ENCODE measurements around the gene PLXND1.
"Not testable (repeated sequence)": the region's sequence is repeated elsewhere in the genome, so short reads cannot be mapped to it uniquely, and the experiment has no call there.

Gene PLXND1

GRCh38 chr3:129554356-129555152 is 51.9 kb downstream of the PLXND1 start:
- peaks cover 32% of the 10 kb centered on the region for H3K4me1 ChIP-seq (ENCODE audit: control insufficient read depth, insufficient read depth, low read length)
- no peak overlapping the region for H3K27ac ChIP-seq (ENCODE audit: low read length)
- no peak overlapping the region for H3K4me3 ChIP-seq (ENCODE audit: low read length in 2 of 2)
- no peaks in the 10 kb centered on the region for H3K9me3 ChIP-seq (ENCODE audit: control insufficient read depth in 2 of 2, low read length in 2 of 2)
- peaks cover 0 to 7% of the 10 kb centered on the region in 2 donors for H3K36me3 ChIP-seq (ENCODE audit: control insufficient read depth in 2 of 2, insufficient read depth in 2 of 2, low read length in 2 of 2)
- H3K27me3 ChIP-seq (ENCODE audit: control insufficient read depth in 1 of 2, insufficient read depth in 2 of 2, low read length in 2 of 2): no peaks in the 10 kb centered on the region
- H3K9ac ChIP-seq (ENCODE audit: low read length in 2 of 2): no peak overlapping the region

GRCh38 chr3:129553719-129554118 is 52.8 kb downstream of the PLXND1 start:
- peaks cover 25% of the 10 kb centered on the region for H3K4me1 ChIP-seq (ENCODE audit: control insufficient read depth, insufficient read depth, low read length)
- no peak overlapping the region for H3K9ac ChIP-seq (ENCODE audit: low read length in 2 of 2)
- no peak overlapping the region for H3K27ac ChIP-seq (ENCODE audit: low read length)
- no peak overlapping the region for H3K4me3 ChIP-seq (ENCODE audit: low read length in 2 of 2)
- no peaks in the 10 kb centered on the region for H3K9me3 ChIP-seq (ENCODE audit: control insufficient read depth in 2 of 2, low read length in 2 of 2)
- peaks cover 0 to 4% of the 10 kb centered on the region in 2 donors for H3K36me3 ChIP-seq (ENCODE audit: control insufficient read depth in 2 of 2, insufficient read depth in 2 of 2, low read length in 2 of 2)
- H3K27me3 ChIP-seq (ENCODE audit: control insufficient read depth in 1 of 2, insufficient read depth in 2 of 2, low read length in 2 of 2): no peaks in the 10 kb centered on the region

- Histone ChIP-seq H3K4me1 (ENCODE audit: control insufficient read depth, insufficient read depth, low read length) (peaks cover 20% of the 10 kb centered on the region), H3K9ac (ENCODE audit: low read length in 2 of 2) (no peak overlapping the region), H3K36me3 (ENCODE audit: control insufficient read depth in 2 of 2, insufficient read depth in 2 of 2, low read length in 2 of 2) (peaks cover 0 to 4% of the 10 kb centered on the region in 2 donors), H3K9me3 (ENCODE audit: control insufficient read depth in 2 of 2, low read length in 2 of 2) (no peaks in the 10 kb centered on the region), H3K27me3 (ENCODE audit: control insufficient read depth in 1 of 2, insufficient read depth in 2 of 2, low read length in 2 of 2) (no peaks in the 10 kb centered on the region), H3K27ac (ENCODE audit: low read length) (no peak overlapping the region), H3K4me3 (ENCODE audit: low read length in 2 of 2) (no peak overlapping the region)
Observed at GRCh38 chr3:129553171-129553570, 53.3 kb downstream of the PLXND1 start.

- H3K27me3 ChIP-seq (ENCODE audit: control insufficient read depth in 1 of 2, insufficient read depth in 2 of 2, low read length in 2 of 2): no peaks in the 10 kb centered on the region
- no peaks in the 10 kb centered on the region for H3K9me3 ChIP-seq (ENCODE audit: control insufficient read depth in 2 of 2, low read length in 2 of 2)
- peaks cover 0 to under 1% of the 10 kb centered on the region in 2 donors for H3K36me3 ChIP-seq (ENCODE audit: control insufficient read depth in 2 of 2, insufficient read depth in 2 of 2, low read length in 2 of 2)
- peaks cover 14% of the 10 kb centered on the region for H3K4me1 ChIP-seq (ENCODE audit: control insufficient read depth, insufficient read depth, low read length)
- no peak overlapping the region for H3K27ac ChIP-seq (ENCODE audit: low read length)
- H3K4me3 ChIP-seq (ENCODE audit: low read length in 2 of 2): no peak overlapping the region
- no peak overlapping the region for H3K9ac ChIP-seq (ENCODE audit: low read length in 2 of 2)
Observed at GRCh38 chr3:129552287-129553050, 54.0 kb downstream of the PLXND1 start.

GRCh38 chr3:129549805-129550204 is 56.7 kb downstream of the PLXND1 start:
- Histone ChIP-seq H3K9me3 (ENCODE audit: control insufficient read depth in 2 of 2, low read length in 2 of 2) (no peaks in the 10 kb centered on the region), H3K27me3 (ENCODE audit: control insufficient read depth in 1 of 2, insufficient read depth in 2 of 2, low read length in 2 of 2) (no peaks in the 10 kb centered on the region), H3K4me3 (ENCODE audit: low read length in 2 of 2) (no peak overlapping the region), H3K27ac (ENCODE audit: low read length) (no peak overlapping the region), H3K36me3 (ENCODE audit: control insufficient read depth in 2 of 2, insufficient read depth in 2 of 2, low read length in 2 of 2) (no peaks in the 10 kb centered on the region), H3K9ac (ENCODE audit: low read length in 2 of 2) (no peak overlapping the region), H3K4me1 (ENCODE audit: control insufficient read depth, insufficient read depth, low read length) (peaks cover 2% of the 10 kb centered on the region)

GRCh38 chr3:129549006-129549800 is 57.3 kb downstream of the PLXND1 start:
- no peak overlapping the region for H3K27ac ChIP-seq (ENCODE audit: low read length)
- no peak overlapping the region for H3K9ac ChIP-seq (ENCODE audit: low read length in 2 of 2)
- H3K27me3 ChIP-seq (ENCODE audit: control insufficient read depth in 1 of 2, insufficient read depth in 2 of 2, low read length in 2 of 2): no peaks in the 10 kb centered on the region
- no peak overlapping the region for H3K4me3 ChIP-seq (ENCODE audit: low read length in 2 of 2)
- H3K36me3 ChIP-seq (ENCODE audit: control insufficient read depth in 2 of 2, insufficient read depth in 2 of 2, low read length in 2 of 2): no peaks in the 10 kb centered on the region
- H3K4me1 ChIP-seq (ENCODE audit: control insufficient read depth, insufficient read depth, low read length): no peaks in the 10 kb centered on the region
- no peaks in the 10 kb centered on the region for H3K9me3 ChIP-seq (ENCODE audit: control insufficient read depth in 2 of 2, low read length in 2 of 2)

GRCh38 chr3:129548104-129548965 is 58.1 kb downstream of the PLXND1 start:
- no peak overlapping the region for H3K4me3 ChIP-seq (ENCODE audit: low read length in 2 of 2)
- no peaks in the 10 kb centered on the region for H3K4me1 ChIP-seq (ENCODE audit: control insufficient read depth, insufficient read depth, low read length)
- no peaks in the 10 kb centered on the region for H3K27me3 ChIP-seq (ENCODE audit: control insufficient read depth in 1 of 2, insufficient read depth in 2 of 2, low read length in 2 of 2)
- H3K36me3 ChIP-seq (ENCODE audit: control insufficient read depth in 2 of 2, insufficient read depth in 2 of 2, low read length in 2 of 2): no peaks in the 10 kb centered on the region
- H3K9me3 ChIP-seq (ENCODE audit: control insufficient read depth in 2 of 2, low read length in 2 of 2): no peaks in the 10 kb centered on the region
- no peak overlapping the region for H3K9ac ChIP-seq (ENCODE audit: low read length in 2 of 2)
- no peak overlapping the region for H3K27ac ChIP-seq (ENCODE audit: low read length)

- no peaks in the 10 kb centered on the region for H3K27me3 ChIP-seq (ENCODE audit: control insufficient read depth in 1 of 2, insufficient read depth in 2 of 2, low read length in 2 of 2)
- no peaks in the 10 kb centered on the region for H3K36me3 ChIP-seq (ENCODE audit: control insufficient read depth in 2 of 2, insufficient read depth in 2 of 2, low read length in 2 of 2)
- no peak overlapping the region for H3K4me3 ChIP-seq (ENCODE audit: low read length in 2 of 2)
- H3K27ac ChIP-seq (ENCODE audit: low read length): no peak overlapping the region
- H3K4me1 ChIP-seq (ENCODE audit: control insufficient read depth, insufficient read depth, low read length): no peaks in the 10 kb centered on the region
- H3K9ac ChIP-seq (ENCODE audit: low read length in 2 of 2): no peak overlapping the region
- H3K9me3 ChIP-seq (ENCODE audit: control insufficient read depth in 2 of 2, low read length in 2 of 2): no peaks in the 10 kb centered on the region
Observed at GRCh38 chr3:129547241-129547640, 59.2 kb downstream of the PLXND1 start.

GRCh38 chr3:129545951-129546350 is 60.5 kb downstream of the PLXND1 start:
- H3K36me3 ChIP-seq (ENCODE audit: control insufficient read depth in 2 of 2, insufficient read depth in 2 of 2, low read length in 2 of 2); H3K9me3 ChIP-seq (ENCODE audit: control insufficient read depth in 2 of 2, low read length in 2 of 2); H3K27ac ChIP-seq (ENCODE audit: low read length); H3K9ac ChIP-seq (ENCODE audit: low read length in 2 of 2); H3K27me3 ChIP-seq (ENCODE audit: control insufficient read depth in 1 of 2, insufficient read depth in 2 of 2, low read length in 2 of 2); H3K4me1 ChIP-seq (ENCODE audit: control insufficient read depth, insufficient read depth, low read length); H3K4me3 ChIP-seq (ENCODE audit: low read length in 2 of 2): not testable (repeated sequence)

DNA sequence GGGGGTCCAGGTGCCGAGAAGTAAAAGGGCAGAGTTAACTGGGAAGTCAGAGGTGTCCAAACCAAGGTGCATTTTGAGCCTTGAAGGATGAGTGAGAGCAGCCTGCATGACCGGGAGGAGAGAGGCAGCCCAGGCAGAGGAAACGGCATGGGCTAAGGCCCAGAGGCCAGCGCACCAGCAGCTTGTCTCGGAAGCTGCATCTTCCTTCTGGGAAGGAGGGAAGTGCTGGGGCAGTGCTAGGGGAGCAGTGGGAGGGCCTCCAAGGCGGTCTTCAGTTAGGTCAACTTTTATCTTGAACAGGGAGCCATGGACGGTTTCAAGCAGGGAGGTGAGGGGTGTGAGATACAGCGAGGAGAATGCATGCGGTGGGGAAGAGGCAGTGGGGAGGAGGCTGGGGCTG is 62.5 kb downstream of the PLXND1 start:
- H3K27ac ChIP-seq (ENCODE audit: low read length): no peak overlapping the region
- H3K27me3 ChIP-seq (ENCODE audit: control insufficient read depth in 1 of 2, insufficient read depth in 2 of 2, low read length in 2 of 2): no peaks in the 10 kb centered on the region
- no peaks in the 10 kb centered on the region for H3K9me3 ChIP-seq (ENCODE audit: control insufficient read depth in 2 of 2, low read length in 2 of 2)
- no peaks in the 10 kb centered on the region for H3K4me1 ChIP-seq (ENCODE audit: control insufficient read depth, insufficient read depth, low read length)
- H3K4me3 ChIP-seq (ENCODE audit: low read length in 2 of 2): no peak overlapping the region
- no peak overlapping the region for H3K9ac ChIP-seq (ENCODE audit: low read length in 2 of 2)
- H3K36me3 ChIP-seq (ENCODE audit: control insufficient read depth in 2 of 2, insufficient read depth in 2 of 2, low read length in 2 of 2): no peaks in the 10 kb centered on the region

Data from stomach smooth muscle (tissue), 2 donors.